A673 (cell line): ENCODE data around the gene RASAL2. TPM values are rescaled to one million over a fixed set of nuclear protein-coding genes. Genes with fewer than 3 reads are reported as not detected.

Experiments
- BruUV-seq: library from RNA; stranded (reverse); fragments of 400-500 nt; replicated peaks from 2 replicates; lab custom pipeline; 2021; lab: Mats Ljungman, UMichigan
- CTCF ChIA-PET: fragments of 300-600 bp; sonication (Branson Sonifier 250); formaldehyde crosslinking; loops from one replicate; lab custom pipeline; 2022; ENCODE audit warnings: antibody characterized with exemption; lab: Charles Lee
- POLR2A ChIA-PET: fragments of 300-600 bp; sonication (Branson Sonifier 250); formaldehyde crosslinking; loops from one replicate; lab custom pipeline; 2022; ENCODE audit warnings: antibody characterized with exemption; ENCODE audit not compliant: low non-redundant PET; lab: Charles Lee
- DNase-seq: peaks from one replicate; pipeline ENCODE4 v3.0.0-alpha.2; 2015; ENCODE audit warnings: low spot score
- H3K27ac ChIP-seq: fragments of 200-600 bp; sonication (generic); 2 replicates; pipeline ENCODE4 v1.5.1; 2016; ENCODE audit warnings: mixed run types, low read depth, mild to moderate bottlenecking, mixed read lengths, antibody characterized with exemption, low read length; ENCODE audit not compliant: poor library complexity, severe bottlenecking
- H3K27me3 ChIP-seq: fragments of 200-600 bp; sonication (generic); replicated peaks from 2 replicates; pipeline ENCODE4 v1.6.1; 2017; ENCODE audit warnings: mixed run types, low read depth, mild to moderate bottlenecking, mixed read lengths, antibody characterized with exemption, low read length; ENCODE audit not compliant: insufficient read depth, poor library complexity
- H3K36me3 ChIP-seq: fragments of 200-600 bp; sonication (generic); 2 replicates; pipeline ENCODE4 v1.6.1; 2016; ENCODE audit warnings: mixed run types, mild to moderate bottlenecking, mixed read lengths, antibody characterized with exemption, low read length; ENCODE audit not compliant: insufficient read depth, poor library complexity, severe bottlenecking
- H3K4me1 ChIP-seq: fragments of 200-600 bp; sonication (generic); 2 replicates; pipeline ENCODE4 v1.6.1; 2017; ENCODE audit warnings: mixed run types, mild to moderate bottlenecking, mixed read lengths, antibody characterized with exemption, low read length; ENCODE audit not compliant: insufficient read depth, poor library complexity, severe bottlenecking
- H3K4me3 ChIP-seq: fragments of 200-600 bp; sonication (generic); 2 replicates; pipeline ENCODE4 v1.5.1; 2016; ENCODE audit warnings: low read depth, mixed run types, mild to moderate bottlenecking, mixed read lengths, low read length; ENCODE audit not compliant: poor library complexity, severe bottlenecking
- H3K9me3 ChIP-seq: fragments of 200-600 bp; sonication (generic); 2 replicates; pipeline ENCODE4 v1.6.1; 2016; ENCODE audit warnings: mixed run types, low read depth, mild to moderate bottlenecking, mixed read lengths, antibody characterized with exemption, low read length; ENCODE audit not compliant: poor library complexity, severe bottlenecking
- EZH2 ChIP-seq: fragments of 200-600 bp; sonication (generic); IDR thresholded peaks from 2 replicates; pipeline ENCODE4 v1.6.1; 2017; ENCODE audit warnings: borderline replicate concordance, low read depth, mild to moderate bottlenecking, mixed read lengths, antibody characterized with exemption, low read length; ENCODE audit not compliant: poor library complexity, severe bottlenecking
- intact Hi-C: fragments of 100-400 bp; cut with micrococcal nuclease; formaldehyde crosslinking; loops from one replicate; pipeline ENCODE4 v1.10.0; 2022; ENCODE audit not compliant: unreplicated experiment
- total RNA-seq: library from RNA; stranded (reverse); gene quantifications from 2 replicates; pipeline ENCODE4 v1.2.3, GENCODE V29; 2021
- TF ChIP-seq, protein P1 (sequence below): fragments of 300-800, 200-600 bp; sonication (generic); conservative IDR thresholded peaks from 2 replicates; pipeline ENCODE4 v1.5.1; 2017; ENCODE audit warnings: low read depth, mild to moderate bottlenecking, antibody characterized with exemption, low read length, moderate library complexity, mixed read lengths

Gene RASAL2
- total RNA-seq, 1 experiment from 2014 or later = 8.3 TPM

DNA sequence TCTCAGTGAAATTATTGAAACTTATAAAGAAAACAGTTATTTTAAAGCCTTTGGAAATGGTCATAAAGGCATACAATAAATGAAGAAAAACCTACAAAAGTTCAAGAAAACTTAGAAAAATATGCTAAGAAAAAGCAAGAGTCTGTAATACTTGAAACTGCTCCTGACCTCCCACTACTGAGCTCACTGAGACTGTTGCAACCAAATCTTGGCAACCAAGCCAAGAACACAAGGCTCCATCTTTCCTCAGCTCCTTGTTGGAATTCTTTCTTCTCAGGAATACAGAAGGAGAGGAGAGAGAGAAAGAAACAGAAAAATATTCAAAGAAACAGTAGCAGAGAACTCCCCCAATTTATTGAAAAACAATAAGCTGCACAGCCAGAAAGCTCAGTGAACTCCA lies 160.5 kb downstream of the RASAL2 start:
- Histone ChIP-seq H3K27me3 (no peaks in the 10 kb centered on the region), H3K27ac (no peak overlapping the region), H3K4me3 (no peak overlapping the region), H3K9me3 (no peaks in the 10 kb centered on the region), H3K36me3 (no peaks in the 10 kb centered on the region), H3K4me1 (no peaks in the 10 kb centered on the region)
- intact Hi-C loops = no loop called here
- no peak for DNase-seq
- CTCF ChIA-PET = no interaction called here
- BruUV-seq = no TSS peak
- TF ChIP-seq, protein P1, sequence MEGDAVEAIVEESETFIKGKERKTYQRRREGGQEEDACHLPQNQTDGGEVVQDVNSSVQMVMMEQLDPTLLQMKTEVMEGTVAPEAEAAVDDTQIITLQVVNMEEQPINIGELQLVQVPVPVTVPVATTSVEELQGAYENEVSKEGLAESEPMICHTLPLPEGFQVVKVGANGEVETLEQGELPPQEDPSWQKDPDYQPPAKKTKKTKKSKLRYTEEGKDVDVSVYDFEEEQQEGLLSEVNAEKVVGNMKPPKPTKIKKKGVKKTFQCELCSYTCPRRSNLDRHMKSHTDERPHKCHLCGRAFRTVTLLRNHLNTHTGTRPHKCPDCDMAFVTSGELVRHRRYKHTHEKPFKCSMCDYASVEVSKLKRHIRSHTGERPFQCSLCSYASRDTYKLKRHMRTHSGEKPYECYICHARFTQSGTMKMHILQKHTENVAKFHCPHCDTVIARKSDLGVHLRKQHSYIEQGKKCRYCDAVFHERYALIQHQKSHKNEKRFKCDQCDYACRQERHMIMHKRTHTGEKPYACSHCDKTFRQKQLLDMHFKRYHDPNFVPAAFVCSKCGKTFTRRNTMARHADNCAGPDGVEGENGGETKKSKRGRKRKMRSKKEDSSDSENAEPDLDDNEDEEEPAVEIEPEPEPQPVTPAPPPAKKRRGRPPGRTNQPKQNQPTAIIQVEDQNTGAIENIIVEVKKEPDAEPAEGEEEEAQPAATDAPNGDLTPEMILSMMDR = no peak
- TF ChIP-seq EZH2 = no peak
- POLR2A ChIA-PET = no interaction called here

DNA sequence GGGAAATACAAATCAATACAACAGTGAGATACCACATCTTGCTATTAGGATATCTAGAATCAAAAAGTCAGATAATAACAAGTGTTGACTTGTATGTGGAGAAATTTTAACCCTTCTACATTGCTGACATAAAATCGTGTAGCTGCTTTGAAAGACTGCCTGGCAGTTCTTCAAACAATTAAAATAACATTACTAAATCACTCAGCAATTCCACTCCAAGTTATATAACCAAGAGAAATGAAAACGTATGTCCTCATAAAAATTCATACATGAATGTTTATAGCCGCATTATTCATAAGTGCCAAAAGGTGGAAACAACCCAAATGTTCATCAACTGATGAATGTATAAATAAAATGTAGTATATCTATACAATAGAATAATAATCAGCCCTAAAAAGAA lies 164.6 kb downstream of the RASAL2 start:
- no peak for DNase-seq
- no peak overlapping the region for H3K27ac ChIP-seq
- H3K36me3 ChIP-seq = no peaks in the 10 kb centered on the region
- no peaks in the 10 kb centered on the region for H3K4me1 ChIP-seq
- intact Hi-C loops = no loop called here
- no peak overlapping the region for H3K4me3 ChIP-seq
- TF ChIP-seq, protein P1 = no peak
- TF ChIP-seq EZH2 = no peak
- H3K27me3 ChIP-seq = no peaks in the 10 kb centered on the region
- ChIA-PET CTCF (no interaction called here), POLR2A (no interaction called here)
- no peaks in the 10 kb centered on the region for H3K9me3 ChIP-seq
- no TSS peak for BruUV-seq

DNA sequence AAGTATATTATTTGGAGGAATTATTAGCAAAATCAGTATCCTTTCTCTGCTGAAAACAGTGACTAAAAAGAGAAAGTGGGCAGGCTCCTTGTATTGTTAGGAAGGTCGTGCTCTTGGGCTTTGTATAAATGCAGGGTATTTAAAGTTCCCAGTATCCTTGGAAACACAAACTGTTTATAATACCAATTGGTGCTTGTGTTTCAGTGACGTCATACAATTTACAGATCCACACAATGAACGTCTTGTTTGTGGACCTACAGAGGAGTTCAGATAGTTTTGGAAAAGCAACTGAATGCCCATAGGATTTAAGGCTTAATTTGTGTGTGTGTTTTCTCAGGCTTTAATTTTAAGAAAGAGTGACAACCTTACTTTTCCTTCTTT lies 168.2 kb downstream of the RASAL2 start:
- POLR2A ChIA-PET = no interaction called here
- Histone ChIP-seq H3K27ac (no peak overlapping the region), H3K4me1 (no peaks in the 10 kb centered on the region), H3K27me3 (no peaks in the 10 kb centered on the region), H3K9me3 (no peaks in the 10 kb centered on the region), H3K36me3 (no peaks in the 10 kb centered on the region), H3K4me3 (no peak overlapping the region)
- no peak for DNase-seq
- intact Hi-C loops = no loop called here
- CTCF ChIA-PET = no interaction called here
- no TSS peak for BruUV-seq
- TF ChIP-seq EZH2 = no peak
- TF ChIP-seq, protein P1 = no peak
